NCI-H2081 treated with DMSO at 0.1 percent for 48 hours (cell line): Measurements from ENCODE around the gene NKX3-2.

Experiments
- DNase-seq: peaks from one replicate; lab custom pipeline; 2025; lab: John Stamatoyannopoulos, UW

Gene NKX3-2

GRCh38 chr4:13531625-13531998 is 12.7 kb downstream of the NKX3-2 start:
- DNase-seq = no peak

- DNase-seq = no peak
These were observed 13.3 kb downstream of the NKX3-2 start for GRCh38 chr4:13530823-13531624.

GRCh38 chr4:13529128-13529919 is 15.0 kb downstream of the NKX3-2 start:
- no peak for DNase-seq

- DNase-seq = no peak
These were observed 15.5 kb downstream of the NKX3-2 start for GRCh38 chr4:13528821-13529127.

- no peak for DNase-seq
These were observed 16.1 kb downstream of the NKX3-2 start for GRCh38 chr4:13527981-13528820.

- DNase-seq = no peak
These were observed 16.9 kb downstream of the NKX3-2 start for GRCh38 chr4:13527192-13527980.

- DNase-seq = no peak
These were observed 17.6 kb downstream of the NKX3-2 start for GRCh38 chr4:13526658-13527057.

- no peak for DNase-seq
These were observed 18.6 kb downstream of the NKX3-2 start for GRCh38 chr4:13525606-13526281.

- no peak for DNase-seq
These were observed 19.6 kb downstream of the NKX3-2 start for GRCh38 chr4:13524504-13525243.

- no peak for DNase-seq
These were observed 20.5 kb downstream of the NKX3-2 start for GRCh38 chr4:13523591-13524503.

GRCh38 chr4:13523105-13523477 is 21.2 kb downstream of the NKX3-2 start:
- no peak for DNase-seq

GRCh38 chr4:13522282-13523104 is 21.8 kb downstream of the NKX3-2 start:
- no peak for DNase-seq

GRCh38 chr4:13521047-13521446 is 23.3 kb downstream of the NKX3-2 start:
- no peak for DNase-seq

GRCh38 chr4:13516315-13516860 is 27.9 kb downstream of the NKX3-2 start:
- no peak for DNase-seq

- no peak for DNase-seq
These were observed 29.0 kb downstream of the NKX3-2 start for GRCh38 chr4:13515268-13515667.

- no peak for DNase-seq
These were observed 29.6 kb downstream of the NKX3-2 start for GRCh38 chr4:13514722-13515121.

- no peak for DNase-seq
These were observed 33.2 kb downstream of the NKX3-2 start for GRCh38 chr4:13511101-13511500.

GRCh38 chr4:13509442-13509841 is 34.9 kb downstream of the NKX3-2 start:
- DNase-seq = no peak
